GM19328 (cell line): ENCODE measurements around the gene INAFM1.
A peak's percentile ranks its signal among the peaks of the same experiment; 100 is the strongest.
"Not testable (repeated sequence)": the region's sequence is repeated elsewhere in the genome, so short reads cannot be mapped to it uniquely, and the experiment has no call there.

Experiments used
- ATAC-seq: cut with Tn5 transposase; IDR thresholded peaks from one replicate; pipeline ENCODE4 v1.9.1; 2021; ENCODE audit warnings: mild to moderate bottlenecking, moderate library complexity; ENCODE audit not compliant: unreplicated experiment

The INAFM1 gene

DNA sequence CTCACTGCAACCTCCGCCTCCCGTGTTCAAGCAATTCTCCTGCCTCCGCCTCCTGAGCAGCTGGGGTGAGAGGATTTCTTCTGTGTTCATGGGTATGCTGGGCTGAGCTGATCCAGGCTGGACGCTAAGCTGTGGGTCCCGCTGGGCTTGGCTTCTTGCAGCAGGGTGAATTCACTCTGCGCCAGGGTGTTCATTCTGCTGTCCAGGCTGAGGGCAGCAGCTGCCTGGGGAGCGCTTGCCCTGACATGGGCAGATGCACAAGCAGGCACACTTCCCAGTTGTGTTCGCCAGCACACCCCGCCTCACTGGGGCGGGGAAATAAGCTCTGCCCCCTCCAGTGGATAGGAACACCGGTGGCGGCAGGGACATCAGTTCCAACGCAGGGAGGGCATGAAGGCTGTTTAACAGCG lies 7.3 kb upstream of the INAFM1 start:
- ATAC-seq: no peak

DNA sequence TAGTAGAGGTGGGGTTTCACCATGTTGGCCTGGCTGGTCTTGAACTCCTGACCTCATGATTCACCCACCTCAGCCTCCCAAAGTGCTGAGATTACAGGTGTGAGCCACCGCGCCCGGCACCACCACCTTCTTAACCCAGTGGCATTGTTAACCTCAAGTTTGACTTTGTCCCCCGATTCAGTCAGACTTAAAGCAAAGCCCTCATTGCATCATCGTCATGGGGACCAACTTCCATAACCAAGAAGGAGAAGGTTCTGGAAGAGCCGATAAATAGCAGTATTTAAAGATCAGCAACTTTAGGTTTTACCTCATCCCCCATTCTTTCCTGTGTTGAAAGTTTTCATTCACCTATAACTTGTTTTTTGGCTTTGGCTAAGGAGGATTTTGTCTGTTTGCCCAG lies 6.7 kb upstream of the INAFM1 start:
- ATAC-seq: no peak

DNA sequence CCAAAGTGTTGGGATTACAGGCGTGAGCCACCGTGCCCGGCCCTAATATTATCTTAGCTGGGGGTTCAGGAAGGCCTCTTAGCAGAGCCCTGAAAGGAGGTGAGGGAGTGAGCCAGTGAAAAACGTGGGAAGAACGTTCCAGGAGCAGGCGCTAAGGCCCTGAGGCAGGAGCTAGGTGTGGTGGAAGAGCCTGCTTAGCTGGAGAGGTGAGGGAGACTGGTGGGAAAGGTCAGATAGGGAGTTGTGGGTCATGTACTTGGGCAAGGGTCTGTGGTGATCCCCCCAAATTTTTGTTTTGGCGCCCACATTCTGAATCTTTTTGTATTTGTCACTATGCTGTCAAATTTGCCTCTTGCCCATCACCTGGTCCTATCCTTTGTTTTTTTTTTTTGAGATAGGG lies 5.1 kb upstream of the INAFM1 start:
- ATAC-seq: no peak

DNA sequence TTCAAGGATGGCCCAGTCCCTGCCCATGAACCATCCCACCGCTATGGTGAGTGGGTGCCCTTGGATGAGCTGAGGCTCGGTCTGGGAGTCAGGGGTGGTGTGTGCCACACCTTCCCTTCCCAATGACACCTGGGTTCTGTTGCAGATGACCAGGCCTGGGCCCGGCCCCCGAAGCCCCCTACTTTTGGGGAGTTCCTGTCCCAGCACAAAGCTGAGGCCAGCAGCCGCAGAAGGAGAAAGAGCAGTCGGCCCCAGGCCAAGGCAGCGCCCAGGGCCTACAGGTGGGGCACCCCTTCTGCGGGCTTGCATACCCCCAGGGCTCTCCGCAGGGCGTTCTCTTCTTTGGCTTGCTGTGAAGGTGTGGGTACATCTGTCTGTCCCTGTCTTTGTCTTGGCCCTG lies 4.3 kb upstream of the INAFM1 start:
- ATAC-seq: no peak

DNA sequence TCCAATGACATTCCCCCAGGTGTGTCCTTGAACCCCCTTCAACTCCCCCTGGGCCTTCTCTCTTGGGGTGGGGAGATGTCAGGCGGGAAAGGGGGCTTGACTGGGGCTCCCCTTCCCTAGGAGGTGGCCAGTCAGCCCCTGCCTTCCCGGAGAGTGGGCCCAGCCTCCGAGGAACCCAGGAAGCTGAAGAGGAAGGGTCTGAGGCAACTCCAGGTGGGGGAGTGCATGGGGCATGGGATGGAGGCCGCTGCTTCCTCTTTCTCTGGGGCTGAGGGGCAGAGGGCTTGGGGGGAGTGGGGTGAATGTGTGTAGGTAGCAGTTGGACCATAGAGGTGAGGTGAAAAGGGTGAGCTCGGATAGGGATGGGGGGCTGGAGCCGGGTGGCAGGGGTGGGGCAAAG lies 2.7 kb upstream of the INAFM1 start:
- no peak for ATAC-seq

DNA sequence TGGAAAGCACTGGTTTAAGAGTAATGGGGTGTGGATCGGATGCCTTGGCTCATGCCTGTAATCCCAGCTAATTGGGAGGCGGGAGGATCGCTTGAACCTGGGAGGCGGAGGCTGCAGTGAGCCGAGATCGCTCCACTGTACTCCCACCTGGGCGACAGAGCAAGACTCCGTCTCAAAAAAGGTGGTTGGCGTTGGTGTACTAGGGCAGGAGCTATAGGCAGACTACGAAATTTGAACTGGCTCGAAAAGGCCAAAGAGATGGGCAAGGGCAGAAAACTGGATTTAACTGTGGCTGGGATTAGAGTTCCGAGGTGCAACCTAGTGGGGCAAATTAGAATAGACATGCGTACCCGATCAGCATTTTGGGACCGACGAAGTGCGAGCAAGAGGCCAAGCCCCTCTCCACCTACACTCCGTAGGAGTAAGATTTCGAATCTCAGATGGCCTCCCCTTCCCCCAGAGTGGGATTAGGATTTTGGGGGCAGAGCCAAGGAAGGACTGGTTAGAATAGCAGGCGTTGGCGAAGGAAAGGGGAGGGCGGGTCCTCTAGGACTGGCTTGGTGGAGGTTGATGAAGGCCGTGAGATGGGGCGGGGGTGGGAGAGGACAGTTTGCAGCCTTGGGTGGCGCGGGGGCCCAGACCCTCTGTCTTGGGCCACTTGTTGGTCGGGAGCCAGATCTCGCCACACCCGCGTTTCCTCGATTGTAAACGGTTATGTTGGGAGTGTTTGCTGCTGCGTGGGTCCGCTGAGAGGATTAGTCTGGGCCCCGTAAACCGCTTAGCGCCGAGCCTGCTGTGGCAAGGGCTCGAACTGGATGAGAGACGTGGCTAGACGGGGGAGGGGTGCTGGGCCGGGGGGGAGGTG lies 2.0 kb upstream of the INAFM1 start:
- ATAC-seq: no peak

DNA sequence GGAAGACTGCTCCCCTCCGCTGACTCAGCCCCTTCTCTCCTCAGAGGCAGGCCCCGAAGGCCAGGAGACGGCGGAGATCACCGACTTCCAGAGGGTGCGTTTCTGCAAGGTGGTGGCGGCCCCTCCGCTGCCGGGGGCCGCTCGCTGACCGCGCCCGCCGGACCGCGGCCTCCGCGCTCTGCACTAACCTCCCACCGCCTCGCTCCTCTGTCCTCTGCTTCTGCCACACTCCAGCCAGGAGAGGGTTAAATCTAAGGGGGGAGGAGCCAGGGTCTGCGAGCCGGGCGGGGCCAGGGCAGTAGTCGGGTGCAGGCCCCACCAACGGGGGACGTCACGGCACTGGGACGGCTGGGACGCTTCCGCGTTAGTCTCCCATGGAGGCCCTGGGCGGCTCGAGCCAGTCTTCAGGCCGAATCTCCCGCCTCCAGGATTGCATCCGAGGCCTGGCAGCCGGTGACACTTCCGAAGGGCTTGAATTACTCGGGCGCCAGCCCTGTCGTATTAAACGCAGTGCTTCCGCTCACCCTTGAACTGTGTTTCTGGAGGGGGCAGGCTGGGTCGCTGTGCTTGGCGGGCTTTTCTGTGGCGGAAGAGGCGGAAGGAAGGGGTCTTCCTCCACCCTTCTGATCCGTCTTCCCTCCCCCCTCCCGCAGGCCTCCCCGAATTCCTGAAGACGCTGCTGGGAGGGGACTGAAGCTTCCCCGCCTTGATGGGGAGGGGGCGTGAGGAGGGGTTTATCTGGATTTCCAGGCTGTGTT lies 1.2 kb upstream of the INAFM1 start:
- peak; percentile 59 for ATAC-seq

DNA sequence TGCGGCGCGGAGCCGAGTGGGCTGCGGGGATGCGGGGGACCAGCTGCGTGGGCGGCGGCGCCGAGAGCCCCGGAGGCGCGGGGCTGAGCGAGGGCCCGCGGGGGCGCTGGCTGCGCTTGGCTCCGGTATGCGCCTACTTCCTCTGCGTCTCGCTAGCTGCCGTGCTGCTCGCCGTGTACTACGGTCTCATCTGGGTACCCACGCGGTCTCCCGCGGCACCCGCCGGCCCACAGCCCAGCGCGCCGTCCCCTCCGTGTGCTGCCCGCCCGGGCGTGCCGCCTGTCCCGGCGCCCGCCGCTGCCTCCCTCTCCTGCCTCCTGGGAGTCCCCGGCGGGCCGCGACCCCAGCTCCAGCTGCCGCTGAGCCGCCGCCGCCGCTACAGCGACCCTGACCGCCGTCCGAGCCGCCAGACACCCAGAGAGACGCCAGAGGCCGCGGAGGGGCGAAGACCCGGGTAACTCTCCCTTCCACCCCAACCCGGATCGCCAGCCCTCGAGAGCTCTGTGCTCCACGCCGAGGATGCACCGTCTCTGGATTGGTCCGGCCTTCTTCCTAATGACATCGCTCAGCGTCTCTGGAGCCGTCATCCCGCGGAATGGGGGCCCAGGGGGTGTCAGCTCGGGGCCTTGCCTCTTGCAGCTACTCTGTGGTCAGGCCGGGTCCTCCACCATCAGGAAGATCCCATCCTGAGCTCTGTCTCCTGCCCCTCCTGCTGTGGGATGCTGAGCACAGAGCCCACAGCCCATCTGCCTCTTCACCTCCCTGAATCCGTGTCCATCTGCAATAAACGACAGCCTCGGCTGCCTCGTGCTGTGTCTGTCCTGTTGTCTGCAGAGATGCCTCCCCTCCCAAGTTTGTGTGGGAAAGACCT lies 441 bp downstream of the INAFM1 start:
- ATAC-seq: no peak

DNA sequence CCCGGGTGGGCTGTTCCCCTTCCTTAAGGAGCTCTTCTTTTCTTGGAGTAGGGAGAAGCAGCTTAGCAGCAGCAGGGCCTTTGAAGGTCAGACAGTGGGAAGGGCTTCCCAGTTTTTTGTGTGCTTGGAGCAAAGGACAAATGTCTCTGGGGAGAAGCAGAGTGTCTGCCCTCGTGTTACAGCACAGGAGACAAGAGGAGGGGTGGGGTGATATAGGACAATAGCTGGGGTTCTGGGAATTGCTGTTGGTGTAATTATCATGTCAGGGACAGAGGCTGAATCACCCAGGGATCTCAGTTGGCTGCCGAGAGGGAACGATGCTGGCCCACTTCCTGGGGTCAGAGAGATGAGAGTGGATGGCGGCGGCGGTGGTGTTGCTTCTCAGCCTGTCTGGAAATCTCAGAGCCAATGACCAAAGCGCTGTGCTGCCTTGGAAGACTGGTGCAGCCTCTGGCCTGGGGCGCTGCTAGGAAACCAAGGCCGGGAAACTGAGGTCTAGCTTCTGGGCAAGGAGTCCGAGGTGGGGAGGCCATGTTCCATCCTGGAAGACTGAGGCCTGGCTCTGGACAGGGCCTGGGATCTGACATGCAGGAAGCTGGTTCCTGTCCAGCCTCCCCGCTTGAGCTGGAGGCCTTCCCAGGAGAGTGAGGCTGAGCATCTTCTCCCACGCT lies 1.2 kb downstream of the INAFM1 start:
- ATAC-seq: no peak

DNA sequence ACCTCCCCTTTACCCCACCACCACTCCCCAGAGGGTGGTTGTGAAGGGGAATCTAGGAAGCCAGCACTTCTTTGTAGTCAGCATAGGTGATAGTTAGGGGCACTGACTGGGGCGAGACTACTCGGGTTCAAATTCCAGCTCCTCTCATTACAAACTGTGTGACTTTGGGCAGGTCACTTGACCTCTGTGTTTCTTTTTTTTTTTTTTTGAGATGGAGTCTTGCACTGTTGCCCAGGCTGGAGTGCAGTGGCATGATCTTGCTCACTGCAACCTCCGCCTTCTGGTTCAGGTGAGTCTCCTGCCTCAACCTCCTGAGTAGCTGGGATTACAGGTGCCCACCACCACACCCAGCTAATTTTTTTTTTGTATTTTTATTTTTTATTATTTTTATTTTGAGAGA lies 1.8 kb downstream of the INAFM1 start:
- ATAC-seq: not testable (repeated sequence)

DNA sequence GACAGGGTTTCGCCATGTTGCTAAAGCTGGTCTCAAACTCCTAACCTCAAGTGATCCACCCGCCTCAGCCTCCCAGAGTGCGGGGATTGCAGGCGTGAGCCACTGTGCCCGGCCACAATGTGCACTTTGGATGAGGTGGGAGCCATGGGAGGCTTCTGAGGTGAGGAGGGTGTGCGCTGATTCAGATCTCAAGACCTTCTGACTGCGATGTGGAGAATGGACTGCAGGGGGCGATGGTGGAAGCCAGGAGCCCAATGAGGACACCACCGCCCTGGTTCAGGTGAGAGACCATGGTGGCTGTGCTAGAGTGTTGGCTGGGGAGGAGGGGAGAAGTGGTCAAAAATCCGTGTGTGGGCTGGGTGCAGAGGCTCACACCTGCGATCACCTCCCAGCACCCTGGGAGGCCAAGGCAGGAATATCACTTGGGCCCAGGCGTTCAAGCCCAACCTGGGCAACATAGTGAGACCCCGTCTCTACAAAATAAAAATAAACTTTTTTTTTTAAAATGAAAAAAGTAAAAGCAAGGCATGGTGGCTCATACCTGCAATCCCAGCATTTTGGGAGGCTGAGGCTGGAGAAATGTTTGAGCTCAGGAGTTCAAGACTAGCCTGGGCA lies 5.6 kb downstream of the INAFM1 start:
- no peak for ATAC-seq

DNA sequence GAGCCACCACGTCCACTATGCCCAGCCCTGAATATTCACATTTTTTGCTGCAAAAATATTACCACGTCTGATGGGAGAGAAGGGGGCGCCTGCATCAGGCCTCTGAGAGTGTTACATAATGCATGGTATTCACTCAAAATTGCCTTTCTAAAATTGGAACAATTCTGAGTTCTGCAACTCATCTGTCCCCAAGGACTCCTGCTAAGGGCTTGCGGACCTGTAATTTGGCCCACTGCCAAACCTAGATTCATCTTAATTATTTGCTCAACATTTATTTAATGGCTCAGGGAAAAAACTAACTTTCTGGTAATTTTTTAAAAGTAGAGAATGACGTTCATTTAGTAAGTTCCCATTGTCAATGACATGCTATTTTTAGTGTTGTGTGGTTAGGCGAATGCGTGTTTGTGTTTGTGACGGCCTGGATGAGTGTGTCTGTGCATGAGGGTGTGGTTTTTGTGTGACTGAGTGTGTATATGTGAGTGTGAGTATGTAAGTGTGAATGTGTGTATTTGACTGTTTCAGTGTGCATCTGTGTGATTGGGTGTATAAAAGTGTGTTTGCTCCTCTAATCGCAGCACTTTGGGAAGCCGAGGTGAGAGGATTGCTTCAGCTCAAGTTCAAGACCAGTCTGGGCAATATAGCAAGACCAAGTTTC lies 8.8 kb downstream of the INAFM1 start:
- no peak for ATAC-seq

DNA sequence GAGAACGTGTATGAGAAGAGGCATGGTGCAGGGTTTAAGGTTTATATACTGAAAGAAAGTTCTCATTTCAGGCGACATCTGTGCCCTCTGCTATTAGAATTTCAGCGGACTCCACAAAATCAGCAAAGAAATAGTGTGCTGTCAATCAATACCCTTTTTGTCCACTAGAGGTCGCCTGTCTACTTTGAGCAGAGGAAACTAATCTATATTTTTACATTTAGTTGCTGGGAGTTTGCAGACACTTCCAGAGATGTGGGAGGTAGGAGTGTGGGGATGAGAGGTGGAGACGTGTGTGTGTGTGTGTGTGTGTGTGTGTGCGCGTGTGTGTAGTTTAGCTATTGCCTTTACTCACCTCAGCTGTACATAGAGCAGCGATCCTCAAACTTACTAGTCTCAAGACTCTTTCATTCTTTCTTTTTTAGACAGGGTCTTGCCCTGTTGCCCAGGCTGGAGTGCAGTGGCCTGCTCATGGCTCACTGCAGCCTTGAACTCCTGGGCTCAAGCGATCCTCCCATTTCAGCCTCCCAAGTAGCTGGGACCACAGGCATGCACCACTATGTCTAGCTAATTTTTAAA lies 9.7 kb downstream of the INAFM1 start:
- ATAC-seq: no peak

DNA sequence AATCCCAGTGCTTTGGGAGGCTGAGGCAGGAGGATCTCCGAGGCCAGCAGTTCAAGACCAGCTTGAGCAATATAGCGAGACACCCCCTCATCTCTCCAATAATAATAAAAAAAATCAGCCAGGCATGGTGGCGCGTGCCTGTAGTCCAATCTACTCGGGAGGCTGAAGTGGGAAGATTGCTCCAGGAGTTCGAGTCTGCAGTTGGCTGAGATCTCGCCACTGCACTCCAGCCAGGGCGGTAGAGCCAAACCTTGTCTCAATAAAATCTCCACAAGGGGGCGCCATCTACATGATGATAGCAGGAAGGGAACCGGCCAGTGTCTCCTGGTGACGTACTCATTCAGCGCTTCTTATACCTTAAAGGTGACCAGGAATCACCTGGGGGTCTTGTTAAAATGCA lies 21.4 kb downstream of the INAFM1 start:
- ATAC-seq: no peak

DNA sequence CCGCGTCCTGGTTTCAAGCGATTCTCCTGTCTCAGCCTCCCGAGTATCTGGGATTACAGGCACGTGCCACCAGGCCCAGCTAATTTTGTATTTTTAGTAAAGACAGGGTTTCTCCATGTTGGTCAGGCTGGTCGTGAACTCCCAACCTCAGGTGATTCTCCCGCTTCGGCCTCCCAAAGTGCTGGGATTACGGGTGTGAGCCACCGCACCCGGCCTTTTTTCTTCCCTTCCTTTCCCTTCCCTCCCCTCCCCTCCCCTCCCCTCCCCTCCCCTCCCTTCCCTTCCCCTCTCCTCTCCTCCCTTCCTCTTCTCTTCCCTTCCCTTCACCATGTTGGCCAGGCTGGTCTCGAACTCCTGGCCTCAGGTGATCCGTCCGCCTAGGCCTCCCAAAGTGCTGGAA lies 26.2 kb downstream of the INAFM1 start:
- ATAC-seq: not testable (repeated sequence)

DNA sequence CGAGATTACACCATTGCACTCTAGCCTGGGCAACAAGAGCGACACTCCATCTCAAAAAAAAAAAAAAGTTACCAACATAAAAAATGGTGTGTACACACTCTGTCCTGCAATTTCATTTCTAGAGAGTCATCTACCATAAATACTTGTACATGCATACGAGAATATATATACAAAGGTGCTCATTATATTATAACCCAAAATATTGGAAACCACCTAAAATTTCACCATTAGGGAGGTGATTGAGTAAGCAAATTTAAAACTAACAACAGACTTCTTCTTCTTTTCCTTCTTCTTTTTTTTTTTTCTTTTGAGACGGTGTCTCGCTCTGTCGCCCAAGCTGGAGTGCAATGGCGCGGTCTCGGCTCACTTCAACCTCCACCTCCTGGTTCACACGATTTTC lies 27.6 kb downstream of the INAFM1 start:
- ATAC-seq: no peak

DNA sequence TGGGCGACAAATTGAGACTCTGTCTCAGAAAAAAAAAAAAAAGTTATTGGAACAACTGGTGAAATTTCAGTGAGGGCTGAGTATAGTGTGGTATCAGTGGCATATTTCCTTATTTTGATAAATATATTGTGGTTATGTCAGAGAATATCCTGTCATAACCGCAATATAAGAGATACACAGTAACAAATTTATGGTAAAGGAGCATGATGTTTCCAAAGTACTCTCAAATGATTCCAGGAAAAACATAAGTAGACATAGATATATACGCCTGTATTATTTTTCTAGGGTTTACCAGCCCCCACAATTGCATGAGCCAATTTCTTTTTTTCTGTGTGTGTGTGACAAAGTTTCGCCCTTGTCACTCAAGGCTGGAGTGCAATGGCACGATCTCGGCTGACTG lies 29.3 kb downstream of the INAFM1 start:
- no peak for ATAC-seq

DNA sequence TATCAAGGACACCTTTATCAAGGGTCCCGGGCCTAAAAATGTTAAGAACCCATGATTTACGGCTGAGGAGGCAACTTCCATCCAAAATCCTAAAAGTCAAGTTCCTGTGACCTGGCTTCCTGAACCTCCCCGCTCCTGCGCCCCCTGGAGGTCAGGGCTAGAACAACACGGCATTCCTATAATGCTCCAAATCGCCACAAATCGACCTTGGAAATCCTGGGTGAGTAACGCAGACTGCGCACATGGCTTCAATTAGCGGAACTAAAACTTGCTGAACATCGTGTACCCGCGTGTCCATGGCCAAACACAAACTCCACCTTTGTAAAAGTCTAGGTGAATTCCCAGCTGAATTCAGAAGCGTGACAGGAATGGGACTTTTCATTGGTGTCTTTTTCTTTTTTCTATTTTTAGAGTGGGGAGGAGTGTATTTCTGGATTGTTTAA lies 30.6 kb downstream of the INAFM1 start:
- ATAC-seq: no peak

DNA sequence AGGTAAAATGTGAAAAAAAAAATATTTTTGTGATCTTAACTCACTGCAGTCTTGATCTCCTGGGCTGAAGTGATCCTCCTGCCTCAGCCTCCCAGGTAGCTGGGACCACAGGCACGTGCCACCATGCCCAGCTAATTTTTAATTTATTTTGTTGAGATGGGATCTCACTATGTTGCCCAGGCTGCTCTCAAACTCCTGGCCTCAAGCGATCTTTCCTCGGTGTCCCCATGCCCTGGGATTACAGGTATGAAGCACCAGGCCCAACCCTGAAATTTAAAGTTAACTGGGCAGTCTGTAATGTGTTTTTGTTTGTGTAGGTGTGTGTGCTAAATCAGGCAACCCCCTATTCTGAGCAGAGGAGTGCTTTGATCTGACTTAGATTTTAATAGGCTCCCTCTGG lies 31.6 kb downstream of the INAFM1 start:
- ATAC-seq: no peak
